HG03025 (cell line): ENCODE data around the gene SLC47A1.
A peak's percentile ranks its signal among the peaks of the same experiment; 100 is the strongest.
"Not testable (repeated sequence)": the region's sequence is repeated elsewhere in the genome, so short reads cannot be mapped to it uniquely, and the experiment has no call there.

ENCODE experiments used
- ATAC-seq: cut with Tn5 transposase; IDR thresholded peaks from one replicate; pipeline ENCODE4 v1.9.1; 2021; ENCODE audit warnings: mild to moderate bottlenecking, moderate library complexity; ENCODE audit not compliant: unreplicated experiment, low FRiP score

The SLC47A1 gene

GRCh38 chr17:19519388-19520291, 14.0 kb upstream of the SLC47A1 start:
- not testable (repeated sequence) for ATAC-seq

- no peak for ATAC-seq
Observed at GRCh38 chr17:19520641-19521040, 13.0 kb upstream of the SLC47A1 start.

- ATAC-seq: no peak
Observed at GRCh38 chr17:19523690-19524089, 10.0 kb upstream of the SLC47A1 start.

- not testable (repeated sequence) for ATAC-seq
Observed at GRCh38 chr17:19526950-19527349, 6.7 kb upstream of the SLC47A1 start.

- ATAC-seq: no peak
Observed at GRCh38 chr17:19531780-19532501, 1.7 kb upstream of the SLC47A1 start.

- peak; percentile 21 for ATAC-seq
Observed at GRCh38 chr17:19533036-19533717, 477 bp upstream of the SLC47A1 start.

- ATAC-seq: no peak
Observed at GRCh38 chr17:19534562-19535149, 1.0 kb downstream of the SLC47A1 start.

- ATAC-seq: no peak
Observed at GRCh38 chr17:19537111-19537510, 3.5 kb downstream of the SLC47A1 start.

- ATAC-seq: no peak
Observed at GRCh38 chr17:19538095-19539039, 4.7 kb downstream of the SLC47A1 start.

- no peak for ATAC-seq
Observed at GRCh38 chr17:19539040-19539399, 5.4 kb downstream of the SLC47A1 start.

- ATAC-seq: no peak
Observed at GRCh38 chr17:19539841-19540311, 6.2 kb downstream of the SLC47A1 start.

GRCh38 chr17:19540706-19541370, 7.2 kb downstream of the SLC47A1 start:
- no peak for ATAC-seq

GRCh38 chr17:19541445-19541844, 7.8 kb downstream of the SLC47A1 start:
- no peak for ATAC-seq

GRCh38 chr17:19542247-19542646, 8.6 kb downstream of the SLC47A1 start:
- ATAC-seq: no peak

- no peak for ATAC-seq
Observed at GRCh38 chr17:19544366-19544765, 10.7 kb downstream of the SLC47A1 start.

- ATAC-seq: no peak
Observed at GRCh38 chr17:19546289-19547065, 12.8 kb downstream of the SLC47A1 start.

GRCh38 chr17:19549746-19550623, 16.3 kb downstream of the SLC47A1 start:
- ATAC-seq: no peak
